Ishikawa (cell line): ENCODE measurements around the gene PADI2.

Experiments used
- CEBPB ChIP-seq: IDR thresholded peaks from 2 replicates; pipeline ENCODE4 v1.6.1; 2012
- CREB1 ChIP-seq: IDR thresholded peaks from 2 replicates; pipeline ENCODE4 v1.6.1; 2012; ENCODE audit warnings: low read depth
- EGR1 ChIP-seq: IDR thresholded peaks from 2 replicates; pipeline ENCODE4 v1.6.1; 2012
- EP300 ChIP-seq: IDR thresholded peaks from 2 replicates; pipeline ENCODE4 v1.6.1; 2012; ENCODE audit warnings: borderline replicate concordance
- FOXM1 ChIP-seq: IDR thresholded peaks from 2 replicates; pipeline ENCODE4 v1.6.1; 2012; ENCODE audit warnings: low read depth, borderline replicate concordance
- NFIC ChIP-seq: IDR thresholded peaks from 2 replicates; pipeline ENCODE4 v1.6.1; 2012
- RAD21 ChIP-seq: IDR thresholded peaks from 2 replicates; pipeline ENCODE4 v1.6.1; 2012; ENCODE audit warnings: low read depth
- TAF1 ChIP-seq: IDR thresholded peaks from 2 replicates; pipeline ENCODE4 v1.6.1; 2012; ENCODE audit warnings: low read depth, mild to moderate bottlenecking
- TCF12 ChIP-seq: IDR thresholded peaks from 2 replicates; pipeline ENCODE4 v1.6.1; 2012; ENCODE audit warnings: low read depth
- TEAD4 ChIP-seq: IDR thresholded peaks from 2 replicates; pipeline ENCODE4 v1.6.1; 2012
- YY1 ChIP-seq: IDR thresholded peaks from 2 replicates; pipeline ENCODE4 v1.6.1; 2012; ENCODE audit warnings: low read depth
- ZBTB7A ChIP-seq: IDR thresholded peaks from 2 replicates; pipeline ENCODE4 v1.6.1; 2012; ENCODE audit warnings: low read depth
- TF ChIP-seq, protein P1 (sequence below): IDR thresholded peaks from 2 replicates; pipeline ENCODE4 v1.6.1; 2012
- TF ChIP-seq, protein P2 (sequence below): IDR thresholded peaks from 2 replicates; pipeline ENCODE4 v1.6.1; 2012
- TF ChIP-seq, protein P3 (sequence below): IDR thresholded peaks from 2 replicates; pipeline ENCODE4 v1.6.1; 2012; ENCODE audit warnings: low read depth, mild to moderate bottlenecking

Gene PADI2

DNA sequence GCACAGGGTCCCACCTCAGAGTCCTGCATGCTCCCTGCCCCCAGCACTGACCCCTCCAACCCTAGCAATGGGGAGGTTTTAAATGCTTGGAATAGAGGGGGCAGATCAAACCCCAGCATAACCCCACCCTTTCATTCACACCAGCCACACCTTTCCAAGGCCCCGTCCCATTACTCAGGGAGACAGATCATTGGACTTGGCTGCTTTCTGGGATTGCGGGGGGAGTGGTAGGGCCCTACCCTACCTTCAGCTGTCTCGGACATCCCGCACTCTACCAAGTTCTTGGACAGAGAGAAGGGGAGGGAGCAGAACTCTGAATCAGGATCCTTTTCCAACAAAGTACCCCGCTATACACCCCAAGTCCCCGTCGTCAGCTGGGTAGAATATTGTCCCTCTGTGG is 983 bp downstream of the PADI2 start:
- TF ChIP-seq, protein P1, sequence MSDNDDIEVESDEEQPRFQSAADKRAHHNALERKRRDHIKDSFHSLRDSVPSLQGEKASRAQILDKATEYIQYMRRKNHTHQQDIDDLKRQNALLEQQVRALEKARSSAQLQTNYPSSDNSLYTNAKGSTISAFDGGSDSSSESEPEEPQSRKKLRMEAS = no peak
- TF ChIP-seq CREB1 (no peak), TEAD4 (no peak), CEBPB (no peak)

DNA sequence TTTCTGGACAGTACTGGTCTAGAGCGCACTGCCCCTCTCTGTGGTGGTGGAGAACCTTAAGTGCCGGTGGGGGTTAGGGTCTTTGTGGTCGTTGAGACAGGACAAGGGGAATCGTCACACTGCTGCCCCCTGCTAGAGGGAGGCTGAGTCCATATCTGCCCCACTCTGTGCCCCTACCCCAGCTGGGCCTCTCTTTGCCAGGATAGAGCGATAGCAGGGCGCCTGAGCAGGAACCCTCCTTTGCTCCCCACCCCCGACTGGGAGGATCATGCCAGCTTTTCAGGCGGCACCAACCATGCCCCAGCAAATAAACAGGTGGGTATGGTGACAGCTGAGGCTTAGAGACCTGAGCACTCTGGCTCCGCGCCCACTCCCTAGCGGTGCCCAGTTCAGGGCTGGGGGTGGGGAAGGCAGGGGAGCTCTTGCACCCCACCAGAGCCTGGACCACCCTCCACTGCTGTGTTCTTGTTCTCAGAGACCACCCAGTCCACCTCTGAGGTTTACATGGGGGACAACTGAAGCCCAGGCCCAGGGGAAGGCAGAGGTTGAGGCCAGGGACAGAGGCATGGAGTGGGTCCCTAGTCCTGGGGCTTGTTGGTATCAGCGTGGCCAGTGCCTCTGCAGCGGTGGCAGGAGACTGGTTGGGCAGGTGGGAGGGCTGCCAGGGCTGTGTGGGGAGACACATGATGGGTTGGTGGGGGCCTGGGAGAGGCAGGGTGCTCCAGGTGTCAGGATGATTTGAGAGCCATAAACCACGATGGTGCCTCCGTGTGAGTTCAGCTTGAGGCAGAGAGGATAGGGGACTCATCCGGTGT is 1.6 kb downstream of the PADI2 start:
- no peak for TF ChIP-seq TEAD4
- no peak for TF ChIP-seq TCF12
- no peak for TF ChIP-seq EP300
- TF ChIP-seq, protein P1 = no peak
- TF ChIP-seq, protein P2, sequence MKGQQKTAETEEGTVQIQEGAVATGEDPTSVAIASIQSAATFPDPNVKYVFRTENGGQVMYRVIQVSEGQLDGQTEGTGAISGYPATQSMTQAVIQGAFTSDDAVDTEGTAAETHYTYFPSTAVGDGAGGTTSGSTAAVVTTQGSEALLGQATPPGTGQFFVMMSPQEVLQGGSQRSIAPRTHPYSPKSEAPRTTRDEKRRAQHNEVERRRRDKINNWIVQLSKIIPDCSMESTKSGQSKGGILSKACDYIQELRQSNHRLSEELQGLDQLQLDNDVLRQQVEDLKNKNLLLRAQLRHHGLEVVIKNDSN = no peak
- TF ChIP-seq ZBTB7A = no peak
- TF ChIP-seq YY1 = no peak
- no peak for TF ChIP-seq TAF1
- no peak for TF ChIP-seq CEBPB

DNA sequence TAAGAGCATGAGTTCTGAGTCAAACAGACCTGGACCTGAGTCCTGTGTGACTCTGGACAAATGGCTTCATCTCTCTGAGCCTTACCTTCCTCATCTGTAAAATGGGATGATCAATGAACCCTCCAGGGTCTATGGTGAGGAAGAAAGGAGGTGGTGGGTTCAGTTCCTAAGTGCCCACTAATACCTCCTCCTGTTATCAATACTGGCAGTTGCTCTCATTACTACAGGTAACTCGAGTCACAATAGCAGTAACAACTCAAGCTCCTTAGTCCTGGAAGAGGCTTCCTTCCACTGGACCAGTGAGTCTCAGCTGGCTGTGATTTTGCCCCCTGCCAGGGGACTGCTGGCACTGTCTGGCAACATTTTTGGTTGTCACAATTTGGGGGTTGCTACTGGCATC is 2.6 kb downstream of the PADI2 start:
- no peak for TF ChIP-seq YY1
- TF ChIP-seq, protein P3, sequence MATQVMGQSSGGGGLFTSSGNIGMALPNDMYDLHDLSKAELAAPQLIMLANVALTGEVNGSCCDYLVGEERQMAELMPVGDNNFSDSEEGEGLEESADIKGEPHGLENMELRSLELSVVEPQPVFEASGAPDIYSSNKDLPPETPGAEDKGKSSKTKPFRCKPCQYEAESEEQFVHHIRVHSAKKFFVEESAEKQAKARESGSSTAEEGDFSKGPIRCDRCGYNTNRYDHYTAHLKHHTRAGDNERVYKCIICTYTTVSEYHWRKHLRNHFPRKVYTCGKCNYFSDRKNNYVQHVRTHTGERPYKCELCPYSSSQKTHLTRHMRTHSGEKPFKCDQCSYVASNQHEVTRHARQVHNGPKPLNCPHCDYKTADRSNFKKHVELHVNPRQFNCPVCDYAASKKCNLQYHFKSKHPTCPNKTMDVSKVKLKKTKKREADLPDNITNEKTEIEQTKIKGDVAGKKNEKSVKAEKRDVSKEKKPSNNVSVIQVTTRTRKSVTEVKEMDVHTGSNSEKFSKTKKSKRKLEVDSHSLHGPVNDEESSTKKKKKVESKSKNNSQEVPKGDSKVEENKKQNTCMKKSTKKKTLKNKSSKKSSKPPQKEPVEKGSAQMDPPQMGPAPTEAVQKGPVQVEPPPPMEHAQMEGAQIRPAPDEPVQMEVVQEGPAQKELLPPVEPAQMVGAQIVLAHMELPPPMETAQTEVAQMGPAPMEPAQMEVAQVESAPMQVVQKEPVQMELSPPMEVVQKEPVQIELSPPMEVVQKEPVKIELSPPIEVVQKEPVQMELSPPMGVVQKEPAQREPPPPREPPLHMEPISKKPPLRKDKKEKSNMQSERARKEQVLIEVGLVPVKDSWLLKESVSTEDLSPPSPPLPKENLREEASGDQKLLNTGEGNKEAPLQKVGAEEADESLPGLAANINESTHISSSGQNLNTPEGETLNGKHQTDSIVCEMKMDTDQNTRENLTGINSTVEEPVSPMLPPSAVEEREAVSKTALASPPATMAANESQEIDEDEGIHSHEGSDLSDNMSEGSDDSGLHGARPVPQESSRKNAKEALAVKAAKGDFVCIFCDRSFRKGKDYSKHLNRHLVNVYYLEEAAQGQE = no peak
- TF ChIP-seq TCF12 = no peak
- no peak for TF ChIP-seq CREB1
- no peak for TF ChIP-seq EGR1
- no peak for TF ChIP-seq CEBPB
- TF ChIP-seq, protein P1 = no peak
- no peak for TF ChIP-seq EP300
- TF ChIP-seq TAF1 = no peak
- TF ChIP-seq, protein P2 = no peak
- TF ChIP-seq TEAD4 = no peak
- TF ChIP-seq ZBTB7A = no peak
- TF ChIP-seq RAD21 = no peak
- no peak for TF ChIP-seq FOXM1
- no peak for TF ChIP-seq NFIC

DNA sequence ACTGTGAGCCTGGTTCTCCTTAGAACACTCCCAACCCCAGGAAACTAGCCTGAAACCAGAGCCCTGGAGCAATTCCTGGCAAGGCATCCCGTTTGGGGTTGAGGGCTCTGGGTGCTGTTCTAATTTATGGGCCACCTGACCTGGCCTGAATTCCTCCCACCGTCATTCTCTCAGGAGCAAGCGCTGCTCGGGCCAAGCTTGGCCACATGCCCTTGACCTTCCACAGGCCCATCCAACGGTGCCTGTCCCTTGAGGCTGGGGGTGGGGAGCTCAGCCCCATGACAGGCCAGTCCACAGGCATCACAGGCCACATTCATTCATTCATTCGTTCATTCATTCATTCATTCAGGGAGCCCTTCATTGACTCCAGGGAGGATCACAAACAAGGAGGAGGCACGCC is 5.3 kb downstream of the PADI2 start:
- TF ChIP-seq, protein P2 = peak; percentile 70
- TF ChIP-seq TEAD4 (no peak), FOXM1 (no peak), ZBTB7A (no peak), TCF12 (no peak), NFIC (peak; percentile 29; the same call in 1 of the 2 replicates)

DNA sequence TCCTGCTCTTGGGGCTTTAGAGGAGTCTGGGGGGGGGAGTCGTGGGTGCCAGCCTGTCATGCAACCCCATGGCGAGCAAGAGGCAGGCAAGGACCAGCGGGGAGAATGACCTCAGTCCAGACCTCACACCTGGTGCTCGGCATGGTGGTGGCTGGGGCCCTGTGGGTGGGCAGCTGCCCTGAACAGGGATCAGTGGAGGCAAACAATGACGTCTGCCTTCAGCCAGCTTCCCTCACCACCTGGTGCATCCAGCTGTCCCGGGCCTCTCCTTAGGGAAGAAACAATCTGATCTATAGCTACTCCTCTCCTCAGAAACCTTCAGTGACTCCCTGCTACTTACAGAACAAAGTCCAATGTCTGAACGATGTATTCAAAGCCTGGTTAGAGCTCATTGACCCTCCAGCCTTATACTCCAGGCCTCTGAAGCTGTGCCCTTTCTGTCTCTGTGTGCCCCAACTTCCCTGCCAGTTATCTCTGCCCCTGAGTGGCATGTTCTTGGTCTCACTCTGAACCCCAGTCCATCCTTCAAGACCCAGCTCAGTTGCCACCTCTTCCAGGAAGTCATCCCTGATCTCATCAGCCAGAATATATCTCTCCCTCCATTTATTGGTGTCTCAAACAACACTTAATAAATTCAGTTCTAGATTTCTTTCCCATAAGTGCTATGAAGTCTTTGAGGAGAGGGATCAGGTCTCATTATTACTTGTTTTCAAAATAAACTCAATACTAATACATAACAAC is 6.6 kb downstream of the PADI2 start:
- TF ChIP-seq EP300 = no peak
- TF ChIP-seq CREB1 = no peak
- TF ChIP-seq TCF12 = no peak
- TF ChIP-seq RAD21 = no peak
- no peak for TF ChIP-seq NFIC
- no peak for TF ChIP-seq EGR1

DNA sequence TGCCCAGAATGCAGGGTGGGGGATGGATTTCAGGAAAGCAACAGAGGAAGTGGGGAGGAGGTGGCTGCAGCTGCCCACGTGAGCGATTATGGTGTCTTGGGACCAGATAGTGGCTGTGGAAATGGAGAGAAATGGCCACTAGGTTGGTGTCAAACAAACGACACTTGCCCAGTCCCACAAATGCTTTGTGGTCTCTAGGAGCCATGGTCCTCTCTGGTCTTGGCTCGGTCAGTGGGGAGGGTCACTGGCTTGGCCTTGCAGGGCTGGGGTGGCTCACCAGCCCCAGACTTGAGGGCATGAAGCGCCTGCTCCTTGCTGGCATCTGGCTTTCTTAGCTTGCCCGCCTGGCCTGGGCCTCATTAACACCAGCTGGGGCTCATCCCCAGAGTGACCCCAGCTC is 7.2 kb downstream of the PADI2 start:
- TF ChIP-seq FOXM1 (no peak), TEAD4 (no peak)
- TF ChIP-seq, protein P3 = no peak
- TF ChIP-seq, protein P2 = no peak
- TF ChIP-seq, protein P1 = no peak
